OCI-LY7 (cell line): Measurements from ENCODE around the gene RAB31. TPM values are rescaled to one million over a fixed set of nuclear protein-coding genes. Genes with fewer than 3 reads are reported as not detected.

ENCODE experiments used
- BruUV-seq: library from RNA; stranded (reverse); fragments of 400-500 nt; replicated peaks from 2 replicates; lab custom pipeline; 2021; lab: Mats Ljungman, UMichigan
- CTCF ChIA-PET: fragments of 300-600 bp; sonication (Branson Sonifier 250); formaldehyde crosslinking; loops from one replicate; lab custom pipeline; 2022; ENCODE audit warnings: antibody characterized with exemption; ENCODE audit not compliant: unreplicated experiment; lab: Charles Lee
- POLR2A ChIA-PET: fragments of 300-600 bp; sonication (Branson Sonifier 250); formaldehyde crosslinking; loops from one replicate; lab custom pipeline; 2022; ENCODE audit warnings: antibody characterized with exemption; lab: Charles Lee
- DNase-seq: peaks from one replicate; pipeline ENCODE4 v3.0.0-alpha.2; 2015; ENCODE audit warnings: low spot score
- H2AFZ ChIP-seq: fragments of 200-600 bp; sonication (generic), shearing (Covaris generic); 2 replicates; pipeline ENCODE4 v1.6.1; 2014; ENCODE audit warnings: mild to moderate bottlenecking, antibody characterized with exemption, low read length, moderate library complexity
- H3K27ac ChIP-seq: fragments of 200-600 bp; sonication (generic); 2 replicates; pipeline ENCODE4 v1.5.1; 2014; ENCODE audit warnings: mixed run types, low read depth, mild to moderate bottlenecking, moderate library complexity, low read length, inconsistent platforms; ENCODE audit not compliant: poor library complexity, severe bottlenecking
- H3K36me3 ChIP-seq: fragments of 200-600 bp; sonication (generic); 2 replicates; pipeline ENCODE4 v1.6.1; 2014; ENCODE audit warnings: mild to moderate bottlenecking, antibody characterized with exemption, low read length, moderate library complexity, mixed read lengths; ENCODE audit not compliant: insufficient read depth
- H3K4me1 ChIP-seq: fragments of 200-600 bp; sonication (generic); 2 replicates; pipeline ENCODE4 v1.5.1; 2014; ENCODE audit warnings: mild to moderate bottlenecking, low read length; ENCODE audit not compliant: insufficient read depth, poor library complexity, severe bottlenecking
- H3K4me2 ChIP-seq: fragments of 200-600 bp; sonication (generic); 2 replicates; pipeline ENCODE4 v1.6.1; 2014; ENCODE audit warnings: mild to moderate bottlenecking, low read length
- H3K4me3 ChIP-seq: fragments of 200-600 bp; sonication (generic); 2 replicates; pipeline ENCODE4 v1.5.1; 2014; ENCODE audit warnings: mild to moderate bottlenecking, low read depth, low read length; ENCODE audit not compliant: poor library complexity, severe bottlenecking
- H3K79me2 ChIP-seq: fragments of 200-600 bp; sonication (generic); 2 replicates; pipeline ENCODE4 v1.6.1; 2016; ENCODE audit warnings: low read depth, mild to moderate bottlenecking, low read length, moderate library complexity, mixed read lengths; ENCODE audit not compliant: insufficient read depth
- H3K9me2 ChIP-seq: fragments of 200-600 bp; sonication (generic); 2 replicates; pipeline ENCODE4 v1.6.1; 2016; ENCODE audit warnings: mild to moderate bottlenecking, low read length, mixed read lengths; ENCODE audit not compliant: insufficient read depth
- H3K9me3 ChIP-seq: fragments of 200-600 bp; sonication (generic); 2 replicates; pipeline ENCODE4 v1.6.1; 2014; ENCODE audit warnings: mild to moderate bottlenecking, mixed run types, low read length, mixed read lengths
- H4K20me1 ChIP-seq: fragments of 200-600 bp; sonication (generic); 2 replicates; pipeline ENCODE4 v1.6.1; 2014; ENCODE audit warnings: mild to moderate bottlenecking, antibody characterized with exemption, low read length, moderate library complexity, mixed read lengths; ENCODE audit not compliant: insufficient read depth
- CTCF ChIP-seq: fragments of 200-600 bp; sonication (generic); conservative IDR thresholded peaks from 2 replicates; pipeline ENCODE4 v1.5.1; 2014; ENCODE audit warnings: mild to moderate bottlenecking, antibody characterized with exemption, low read length, moderate library complexity, mixed read lengths
- EZH2phosphoT487 ChIP-seq: fragments of 200-600 bp; sonication (generic); IDR thresholded peaks from 2 replicates; pipeline ENCODE4 v1.6.1; 2018; ENCODE audit warnings: low read depth, borderline replicate concordance, mild to moderate bottlenecking, mixed run types, antibody characterized with exemption, low read length, moderate library complexity, mixed read lengths
- intact Hi-C: fragments of 100-400 bp; cut with micrococcal nuclease; formaldehyde crosslinking; loops from one replicate; pipeline ENCODE4 v1.10.0; 2022; ENCODE audit not compliant: unreplicated experiment
- total RNA-seq, 2 experiments: library from RNA; depleted of rRNA in 1 of 2; stranded (reverse); fragments of >200 nt in 1 of 2; shearing (Covaris generic) in 1 of 2; gene quantifications; 2 replicates each; pipeline ENCODE4 v1.2.3, GENCODE V29; 2014 to 2022

RAB31 gene
- total RNA-seq, 2 experiments from 2014 or later = not detected

DNA sequence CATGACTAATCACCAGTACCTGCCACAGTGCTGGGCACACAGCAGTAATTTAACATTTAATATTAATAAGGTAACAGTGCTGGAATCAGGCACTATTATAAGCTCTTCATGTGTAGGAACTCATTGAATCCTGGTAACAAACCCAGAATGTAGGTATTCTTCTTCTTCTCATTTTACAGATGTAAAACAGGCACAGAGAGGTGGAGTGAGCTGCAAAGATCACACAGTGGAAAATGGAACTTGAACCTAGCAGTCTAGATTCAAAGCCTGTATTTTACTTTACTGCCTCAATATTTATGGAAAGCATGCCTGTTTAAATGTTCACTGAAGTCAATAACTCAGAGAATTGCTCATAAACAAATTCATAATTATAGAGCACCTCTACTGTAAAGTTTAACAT is 202.0 kb downstream of the RAB31 start:
- intact Hi-C loops = loop anchor here (5.0 kb wide), 2 partner anchors 433 to 573 kb away; partner anchors contain the start of gene RALBP1
- H3K4me3 ChIP-seq = no peak overlapping the region
- DNase-seq = no peak
- peaks cover 8% of the 10 kb centered on the region for H3K79me2 ChIP-seq
- ChIA-PET POLR2A (no interaction called here), CTCF (no interaction called here)
- H3K27ac ChIP-seq = no peak overlapping the region
- H3K4me2 ChIP-seq = no peak overlapping the region
- no peak overlapping the region for H2AFZ ChIP-seq
- TF ChIP-seq CTCF (no peak), EZH2phosphoT487 (no peak)
- H3K4me1 ChIP-seq = peaks cover 4% of the 10 kb centered on the region
- H3K9me3 ChIP-seq = peaks cover 5% of the 10 kb centered on the region; the same call in 1 of the 2 replicates
- BruUV-seq = no TSS peak
- no peaks in the 10 kb centered on the region for H3K9me2 ChIP-seq
- H3K36me3 ChIP-seq = no peaks in the 10 kb centered on the region
- H4K20me1 ChIP-seq = peaks cover under 1% of the 10 kb centered on the region; the same call in 1 of the 2 replicates

GRCh38 chr18:9910661-9911060 is 202.6 kb downstream of the RAB31 start:
- BruUV-seq = no TSS peak
- POLR2A ChIA-PET = no interaction called here
- intact Hi-C loops = loop anchor here (5.0 kb wide), 2 partner anchors 433 to 573 kb away; partner anchors contain the start of gene RALBP1
- H3K4me2 ChIP-seq = no peak overlapping the region
- H3K4me3 ChIP-seq = no peak overlapping the region
- no peak for DNase-seq
- H3K9me3 ChIP-seq = peaks cover 5% of the 10 kb centered on the region; the same call in 1 of the 2 replicates
- TF ChIP-seq EZH2phosphoT487 (no peak), CTCF (no peak)
- H4K20me1 ChIP-seq = peaks cover 7% of the 10 kb centered on the region
- H2AFZ ChIP-seq = no peak overlapping the region
- peaks cover 4% of the 10 kb centered on the region for H3K4me1 ChIP-seq
- H3K27ac ChIP-seq = no peak overlapping the region
- peaks cover 14% of the 10 kb centered on the region for H3K79me2 ChIP-seq
- CTCF ChIA-PET = no interaction called here
- no peaks in the 10 kb centered on the region for H3K9me2 ChIP-seq
- H3K36me3 ChIP-seq = no peaks in the 10 kb centered on the region

DNA sequence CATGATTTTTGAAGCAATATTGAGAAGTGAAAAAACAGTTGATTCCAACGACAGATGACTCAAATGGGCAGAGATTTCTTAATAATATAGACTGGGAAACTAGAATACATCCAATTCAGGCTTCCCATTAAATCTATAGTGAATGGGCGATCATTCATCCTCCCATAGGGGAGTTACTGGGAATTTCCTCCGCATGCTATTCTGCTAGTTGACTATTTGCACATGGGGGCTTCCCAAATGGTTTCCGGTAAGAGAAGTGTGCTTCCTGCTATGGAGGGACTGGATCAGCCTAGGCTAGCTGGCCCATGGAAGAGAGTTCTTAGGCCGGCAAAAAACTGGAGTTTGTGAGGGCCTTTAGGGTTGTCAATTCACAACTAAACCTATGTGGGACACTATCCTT is 203.1 kb downstream of the RAB31 start:
- TF ChIP-seq EZH2phosphoT487 = no peak
- TF ChIP-seq CTCF = no peak
- Histone ChIP-seq H3K9me3 (peaks cover 5% of the 10 kb centered on the region; the same call in 1 of the 2 replicates), H3K4me2 (no peak overlapping the region), H3K4me1 (peaks cover 10% of the 10 kb centered on the region), H2AFZ (no peak overlapping the region), H4K20me1 (peaks cover 13% of the 10 kb centered on the region), H3K79me2 (peaks cover 20% of the 10 kb centered on the region), H3K27ac (no peak overlapping the region), H3K4me3 (no peak overlapping the region), H3K9me2 (no peaks in the 10 kb centered on the region), H3K36me3 (no peaks in the 10 kb centered on the region)
- CTCF ChIA-PET = no interaction called here
- BruUV-seq = no TSS peak
- POLR2A ChIA-PET = no interaction called here
- DNase-seq = no peak
- intact Hi-C loops = loop anchor here (5.0 kb wide), 2 partner anchors 434 to 574 kb away; partner anchors contain the start of gene RALBP1
